Caco-2 (cell line): ENCODE measurements around the gene GEMIN4. TPM values are rescaled to one million over a fixed set of nuclear protein-coding genes. Genes with fewer than 3 reads are reported as not detected.

Experiments used
- BruUV-seq: library from RNA; stranded (reverse); fragments of 400-500 nt; replicated peaks from 2 replicates; lab custom pipeline; 2021; lab: Mats Ljungman, UMichigan
- CTCF ChIA-PET: fragments of 300-600 bp; sonication (Branson Sonifier 250); formaldehyde crosslinking; loops from one replicate; lab custom pipeline; 2022; ENCODE audit warnings: antibody characterized with exemption; lab: Charles Lee
- POLR2A ChIA-PET: fragments of 300-600 bp; sonication (Branson Sonifier 250); formaldehyde crosslinking; loops from one replicate; lab custom pipeline; 2022; ENCODE audit warnings: antibody characterized with exemption; lab: Charles Lee
- DNase-seq, 2 experiments: peaks; one replicate each; pipeline versions ENCODE4 v3.0.0 to v3.0.0-alpha.2; 2020 to 2022
- H3K27me3 ChIP-seq: replicated peaks from 2 replicates; pipeline ENCODE4 v1.6.0; 2011; ENCODE audit warnings: low read length; ENCODE audit not compliant: control insufficient read depth, insufficient read depth
- H3K36me3 ChIP-seq: 2 replicates; pipeline ENCODE4 v1.5.1; 2011; ENCODE audit warnings: low read length; ENCODE audit not compliant: control insufficient read depth, insufficient read depth
- H3K4me1 ChIP-seq: fragments of 250-450 bp; sonication (Bioruptor Pico); 2 replicates; pipeline ENCODE4 v1.5.1; 2020; ENCODE audit warnings: mild to moderate bottlenecking
- H3K4me3 ChIP-seq: 2 replicates; pipeline ENCODE4 v1.5.1; 2011; ENCODE audit warnings: low read depth, mild to moderate bottlenecking, control low read depth, low read length
- H3K9me3 ChIP-seq: fragments of 250-450 bp; sonication (Bioruptor Pico); 2 replicates; pipeline ENCODE4 v1.5.1; 2020; ENCODE audit warnings: mild to moderate bottlenecking, moderate library complexity
- H3K27ac Mint-ChIP-seq: one replicate; pipeline ENCODE4 v1.8.0; 2022; ENCODE audit warnings: mixed read lengths; ENCODE audit not compliant: unreplicated experiment
- H3K27me3 Mint-ChIP-seq: one replicate; pipeline ENCODE4 v1.8.0; 2022; ENCODE audit warnings: mixed read lengths; ENCODE audit not compliant: insufficient read depth, unreplicated experiment
- H3K36me3 Mint-ChIP-seq: one replicate; pipeline ENCODE4 v1.8.0; 2022; ENCODE audit warnings: mild to moderate bottlenecking, mixed read lengths; ENCODE audit not compliant: insufficient read depth, unreplicated experiment
- H3K4me1 Mint-ChIP-seq: one replicate; pipeline ENCODE4 v1.8.0; 2022; ENCODE audit warnings: low read depth, mixed read lengths; ENCODE audit not compliant: unreplicated experiment
- H3K4me3 Mint-ChIP-seq: one replicate; pipeline ENCODE4 v1.8.0; 2022; ENCODE audit warnings: mild to moderate bottlenecking, moderate library complexity, mixed read lengths; ENCODE audit not compliant: unreplicated experiment
- H3K9me3 Mint-ChIP-seq: one replicate; pipeline ENCODE4 v1.8.0; 2022; ENCODE audit warnings: mixed read lengths; ENCODE audit not compliant: unreplicated experiment
- CTCF ChIP-seq, 2 experiments: fragments of 200-600 bp in 1 of 2; IDR thresholded peaks; 1 replicate in 1 of 2; 2 replicates in 1 of 2; pipeline versions ENCODE4 v1.5.1 to v1.8.0; 2011 to 2022; ENCODE audit warnings: antibody characterized with exemption in 1 of 2, control low read depth in 1 of 2, inconsistent platforms in 1 of 2, low read depth in 1 of 2, low read length in 1 of 2, mild to moderate bottlenecking in 1 of 2, moderate library complexity in 1 of 2; ENCODE audit not compliant: insufficient read depth in 1 of 2, severe bottlenecking in 1 of 2, unreplicated experiment in 1 of 2
- intact Hi-C: fragments of 100-400 bp; cut with micrococcal nuclease; formaldehyde crosslinking; loops from one replicate; pipeline ENCODE4 v1.10.0; 2022; ENCODE audit not compliant: unreplicated experiment
- total RNA-seq: library from RNA; stranded (reverse); gene quantifications from 2 replicates; pipeline ENCODE4 v1.2.3, GENCODE V29; 2022

The GEMIN4 gene
- total RNA-seq, 1 experiment from 2014 or later: 19.1 TPM

- Mint-ChIP-seq H3K36me3 (peaks cover 30% of the 10 kb centered on the region), H3K4me3 (no peak overlapping the region), H3K4me1 (peaks cover 7% of the 10 kb centered on the region), H3K27ac (no peak overlapping the region), H3K9me3 (no peaks in the 10 kb centered on the region), H3K27me3 (no peaks in the 10 kb centered on the region)
- TF ChIP-seq CTCF (IDR thresholded peaks at IDR 0.05; ENCODE audit: insufficient read depth in 1 of 2, low read depth in 1 of 2, low read length in 1 of 2, severe bottlenecking in 1 of 2, unreplicated experiment in 1 of 2): no peak
- no peak for DNase-seq
- Histone ChIP-seq H3K27me3 (no peaks in the 10 kb centered on the region), H3K4me3 (no peak overlapping the region), H3K4me1 (no peaks in the 10 kb centered on the region), H3K9me3 (no peaks in the 10 kb centered on the region), H3K36me3 (no peaks in the 10 kb centered on the region; the same call in 1 of the 2 replicates)
- intact Hi-C loops: no loop called here
- no TSS peak for BruUV-seq
- POLR2A ChIA-PET: no interaction called here
- CTCF ChIA-PET: no interaction called here
These were observed 5.9 kb downstream of the GEMIN4 start for GRCh38 chr17:746181-746580.

- Histone ChIP-seq H3K9me3 (no peaks in the 10 kb centered on the region), H3K4me1 (no peaks in the 10 kb centered on the region), H3K4me3 (no peak overlapping the region), H3K36me3 (no peaks in the 10 kb centered on the region; the same call in 1 of the 2 replicates), H3K27me3 (no peaks in the 10 kb centered on the region)
- Mint-ChIP-seq H3K36me3 (peaks cover 30% of the 10 kb centered on the region), H3K27me3 (no peaks in the 10 kb centered on the region), H3K4me3 (no peak overlapping the region), H3K9me3 (no peaks in the 10 kb centered on the region), H3K27ac (no peak overlapping the region), H3K4me1 (peaks cover 3% of the 10 kb centered on the region)
- no peak for DNase-seq
- intact Hi-C loops: no loop called here
- CTCF ChIA-PET: no interaction called here
- TF ChIP-seq CTCF (IDR thresholded peaks at IDR 0.05; ENCODE audit: insufficient read depth in 1 of 2, low read depth in 1 of 2, low read length in 1 of 2, severe bottlenecking in 1 of 2, unreplicated experiment in 1 of 2): no peak
- POLR2A ChIA-PET: no interaction called here
- no TSS peak for BruUV-seq
These were observed 6.7 kb downstream of the GEMIN4 start for GRCh38 chr17:745406-745805.

GRCh38 chr17:744937-745336 lies 7.1 kb downstream of the GEMIN4 start:
- POLR2A ChIA-PET: no interaction called here
- peaks cover 30% of the 10 kb centered on the region for H3K36me3 Mint-ChIP-seq
- H3K36me3 ChIP-seq: no peaks in the 10 kb centered on the region; the same call in 1 of the 2 replicates

More at GRCh38 chr17:744937-745336, 7.1 kb downstream of the GEMIN4 start:
- TF ChIP-seq CTCF (IDR thresholded peaks at IDR 0.05; ENCODE audit: insufficient read depth in 1 of 2, low read depth in 1 of 2, low read length in 1 of 2, severe bottlenecking in 1 of 2, unreplicated experiment in 1 of 2): no peak
- DNase-seq: no peak
- no peaks in the 10 kb centered on the region for H3K27me3 ChIP-seq
- H3K4me3 Mint-ChIP-seq: no peak overlapping the region
- H3K4me3 ChIP-seq: no peak overlapping the region
- H3K4me1 Mint-ChIP-seq: no peaks in the 10 kb centered on the region
- no peaks in the 10 kb centered on the region for H3K9me3 ChIP-seq
- no peak overlapping the region for H3K27ac Mint-ChIP-seq
- intact Hi-C loops: no loop called here
- H3K9me3 Mint-ChIP-seq: no peaks in the 10 kb centered on the region
- no TSS peak for BruUV-seq
- no peaks in the 10 kb centered on the region for H3K4me1 ChIP-seq
- CTCF ChIA-PET: no interaction called here
- H3K27me3 Mint-ChIP-seq: no peaks in the 10 kb centered on the region
